ENCODE data around the gene CNIH3.
"Not testable (repeated sequence)": the region's sequence is repeated elsewhere in the genome, so short reads cannot be mapped to it uniquely, and the experiment has no call there.

CNIH3 gene

DNA sequence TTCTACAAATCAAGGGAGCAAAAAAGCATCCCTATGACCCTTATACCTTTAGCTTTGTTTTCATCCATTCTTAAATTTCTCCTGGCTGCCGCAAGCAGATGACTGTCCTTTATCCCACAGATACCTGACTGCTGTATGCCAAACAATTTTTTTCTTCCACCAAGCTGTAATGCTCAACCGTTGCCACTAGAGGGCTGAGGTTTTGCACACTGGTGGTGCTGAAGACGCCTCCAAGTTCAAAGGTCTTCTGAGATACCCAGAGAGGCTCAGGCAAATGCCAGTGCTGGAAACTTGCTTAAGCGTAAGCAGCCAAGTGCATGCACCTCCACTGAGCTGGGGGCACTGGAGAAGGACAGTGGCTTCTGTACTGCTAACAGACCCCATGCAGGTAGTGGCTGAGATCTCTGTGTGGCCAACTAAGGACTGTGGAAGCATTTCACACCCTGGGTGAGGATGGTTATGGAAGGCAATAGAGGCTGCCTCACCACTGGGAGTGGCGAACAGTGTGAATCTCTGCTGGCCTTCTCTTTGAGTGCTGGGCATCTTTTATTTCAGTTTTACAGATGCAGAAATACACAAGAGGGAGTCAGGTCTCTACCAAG, 28.5 kb downstream of the CNIH3 start:
- DNase-seq, result no peak

DNA sequence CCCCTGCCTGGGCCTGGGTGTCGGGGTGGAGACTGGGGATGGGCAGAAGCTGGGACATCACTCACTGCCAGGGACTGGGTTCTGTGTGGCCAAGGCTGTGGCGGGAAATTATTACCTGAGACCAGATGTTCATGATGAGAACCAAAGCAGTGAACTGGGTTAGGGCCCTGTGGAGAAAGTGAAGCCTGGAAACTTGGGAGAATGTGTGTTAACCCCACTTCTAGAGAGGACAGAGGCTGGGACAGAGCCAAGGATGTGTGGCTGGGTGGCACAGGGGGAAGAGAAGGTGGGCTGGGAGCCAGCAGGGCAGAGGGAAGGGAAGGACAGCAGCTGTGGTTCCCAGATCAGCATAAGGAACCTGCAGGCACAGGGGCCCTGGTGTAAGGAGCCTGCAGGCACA, 31.3 kb downstream of the CNIH3 start:
- no peak for DNase-seq

DNA sequence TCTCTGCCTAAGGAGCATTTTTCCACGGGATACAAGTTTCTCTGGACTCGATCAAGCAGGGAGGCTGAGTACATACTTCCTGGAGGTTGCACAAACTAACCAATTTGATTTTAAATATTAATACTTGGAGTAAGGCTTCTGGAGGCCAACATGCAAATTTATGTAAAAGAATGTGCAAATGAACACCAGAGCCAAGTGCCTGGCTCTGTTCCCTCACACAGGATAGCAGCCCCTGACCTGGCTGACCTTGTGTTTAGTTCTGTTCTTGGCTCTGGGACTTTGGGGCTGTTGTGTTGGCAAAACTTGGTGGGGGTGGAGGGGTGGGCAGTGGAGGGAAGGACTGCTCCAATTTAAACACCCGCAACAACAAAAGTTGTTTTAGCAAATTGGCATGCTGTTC, 34.2 kb downstream of the CNIH3 start:
- DNase-seq, result no peak

DNA sequence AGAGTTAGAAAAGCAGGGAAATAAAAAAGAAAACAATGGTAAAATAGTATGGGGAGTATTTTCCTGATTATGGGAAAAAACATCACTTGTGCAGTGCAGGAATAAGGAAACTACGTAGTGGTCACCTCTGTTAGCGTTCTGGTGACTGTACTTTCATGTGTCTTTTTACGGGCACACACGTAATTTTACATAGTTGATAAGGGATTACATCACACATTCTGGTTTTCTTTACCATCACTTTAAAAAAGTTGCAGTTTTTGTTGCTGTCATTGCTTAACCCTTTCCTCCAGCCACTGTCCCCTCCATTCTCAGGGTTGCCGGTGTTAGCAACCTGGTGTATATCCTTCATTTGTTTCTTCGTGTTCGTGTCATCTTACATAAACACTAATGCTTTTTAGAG, 35.1 kb downstream of the CNIH3 start:
- no peak for DNase-seq

DNA sequence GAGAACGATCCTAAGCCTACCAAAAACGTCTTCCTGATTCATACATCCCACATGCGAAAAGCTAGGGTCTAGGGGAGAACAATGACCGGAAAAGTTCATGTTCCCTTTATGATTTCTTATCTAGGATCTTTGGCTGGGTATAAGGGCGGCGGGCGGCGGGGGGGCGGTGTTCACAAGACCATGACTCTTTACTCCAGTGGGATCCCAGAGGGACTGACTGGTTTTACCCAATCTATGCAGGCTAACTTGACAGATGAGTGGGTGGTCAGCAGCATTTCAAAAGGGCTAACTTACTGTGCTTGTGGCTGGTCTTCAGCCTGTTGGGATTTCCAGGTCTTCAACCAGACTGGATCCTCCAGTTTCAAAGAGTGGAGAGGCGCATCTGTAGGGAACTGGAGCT, 40.3 kb downstream of the CNIH3 start:
- DNase-seq, result no peak

DNA sequence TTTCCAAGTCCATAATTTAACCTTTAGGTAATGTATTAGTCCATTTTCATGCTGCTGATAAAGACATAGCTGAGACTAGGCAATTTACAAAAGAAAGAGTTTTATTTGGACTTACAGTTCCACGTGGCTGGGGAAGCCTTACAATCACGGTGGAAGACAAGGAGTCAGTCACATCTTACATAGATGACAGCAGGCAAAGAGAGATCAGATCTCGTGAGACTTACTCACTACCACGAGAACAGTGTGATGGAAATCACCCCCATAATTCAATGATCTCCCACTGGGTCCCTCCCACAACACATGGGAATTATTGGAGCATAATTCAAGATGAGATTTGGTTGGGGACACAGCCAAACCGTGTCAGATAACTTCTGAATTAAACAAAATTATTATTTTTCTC, 44.0 kb downstream of the CNIH3 start:
- no peak for DNase-seq

DNA sequence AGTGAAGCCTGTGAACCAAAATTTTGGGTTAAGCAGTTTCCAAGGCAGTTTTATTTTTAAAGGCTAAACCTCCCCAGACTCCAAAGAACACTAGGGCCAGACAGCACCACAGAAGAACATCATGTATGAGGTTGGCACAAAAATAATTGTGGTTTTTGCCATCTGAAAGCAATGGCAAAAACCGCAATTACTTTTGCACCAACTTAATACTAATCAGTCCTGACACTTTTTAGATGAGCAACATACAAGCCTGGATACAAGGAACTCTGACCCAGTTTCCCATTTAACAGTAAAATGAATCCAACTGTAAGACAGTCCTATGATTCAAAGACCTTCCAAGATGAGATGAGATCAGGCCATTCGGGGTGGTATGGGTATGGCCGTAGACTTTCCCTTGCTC, 46.8 kb downstream of the CNIH3 start:
- DNase-seq, result no peak

DNA sequence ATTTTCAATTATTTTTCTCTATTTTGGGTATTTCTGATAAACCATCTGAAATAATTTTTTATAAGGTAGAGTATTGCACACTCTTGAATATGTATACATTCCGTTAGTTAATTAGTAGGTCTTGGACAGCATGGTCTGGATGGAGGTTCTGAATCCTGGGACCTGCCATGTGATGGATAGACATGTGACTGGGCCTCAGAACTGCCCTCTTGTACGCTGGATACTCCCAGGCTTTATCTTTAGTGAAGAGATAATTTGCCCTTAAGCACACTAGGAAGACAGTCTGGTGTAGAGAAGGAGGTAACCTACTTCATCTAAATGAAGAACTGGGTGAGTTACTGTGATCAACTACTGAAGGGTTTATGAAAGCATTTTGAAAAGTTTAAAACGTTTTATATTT, 48.9 kb downstream of the CNIH3 start:
- no peak for DNase-seq

DNA sequence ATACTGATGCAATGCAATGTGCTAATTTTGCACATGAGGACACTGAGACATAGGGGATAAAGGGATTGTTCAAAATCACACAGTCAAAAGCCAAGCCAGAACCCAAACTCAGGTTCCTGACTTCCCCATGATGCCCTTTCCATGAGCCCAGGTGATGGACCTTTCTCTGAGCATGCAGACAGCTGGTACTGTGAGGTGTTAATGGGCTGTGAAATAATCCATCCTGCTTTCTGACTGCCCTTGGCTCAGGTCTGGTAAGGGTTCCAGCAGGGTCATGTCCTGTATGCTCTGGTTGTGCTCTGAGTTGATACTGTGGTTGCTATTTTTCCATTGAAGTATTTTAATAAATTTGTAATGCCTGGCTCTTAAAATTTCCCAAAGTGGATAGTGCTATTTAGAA, 50.0 kb downstream of the CNIH3 start:
- no peak for DNase-seq

DNA sequence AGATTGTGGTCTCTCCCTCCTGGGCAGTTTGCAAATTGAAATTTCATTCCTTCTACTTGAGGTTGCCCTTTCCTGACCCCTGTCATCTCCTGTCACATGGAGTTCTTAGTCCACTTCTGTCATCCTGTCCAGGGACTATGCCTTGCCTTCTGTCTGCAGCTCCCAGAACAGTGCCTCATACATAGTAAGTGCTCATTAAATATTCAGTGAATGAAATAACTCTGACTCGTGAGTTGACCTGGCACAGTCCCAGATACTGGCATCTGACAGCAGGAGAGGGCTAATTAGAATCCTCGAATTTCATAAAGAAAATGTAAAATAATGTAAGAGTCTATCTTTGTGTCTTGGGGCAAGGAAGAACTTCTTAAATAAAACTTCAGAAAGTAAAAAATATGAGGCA, 50.8 kb downstream of the CNIH3 start:
- DNase-seq, result no peak

DNA sequence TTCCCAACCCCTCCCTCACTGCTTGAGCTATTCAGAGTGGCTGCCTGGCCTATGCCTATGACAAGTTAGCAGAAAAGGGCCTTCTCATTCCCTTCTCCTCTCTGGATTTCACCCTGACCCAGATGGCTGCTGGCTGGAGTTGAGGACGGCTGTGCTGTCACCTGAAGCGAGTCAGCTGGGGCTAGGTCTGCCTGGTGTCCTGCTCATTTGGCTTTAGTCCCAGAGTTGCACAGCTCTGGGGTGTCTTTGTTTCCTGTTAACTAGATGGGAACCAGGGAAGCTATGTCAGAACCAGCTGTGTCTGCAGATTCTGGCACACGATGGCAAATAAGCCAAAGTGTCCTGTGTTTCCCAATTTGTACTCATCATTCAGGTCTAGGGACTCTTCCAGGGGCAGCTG, 52.9 kb downstream of the CNIH3 start:
- DNase-seq, result no peak

DNA sequence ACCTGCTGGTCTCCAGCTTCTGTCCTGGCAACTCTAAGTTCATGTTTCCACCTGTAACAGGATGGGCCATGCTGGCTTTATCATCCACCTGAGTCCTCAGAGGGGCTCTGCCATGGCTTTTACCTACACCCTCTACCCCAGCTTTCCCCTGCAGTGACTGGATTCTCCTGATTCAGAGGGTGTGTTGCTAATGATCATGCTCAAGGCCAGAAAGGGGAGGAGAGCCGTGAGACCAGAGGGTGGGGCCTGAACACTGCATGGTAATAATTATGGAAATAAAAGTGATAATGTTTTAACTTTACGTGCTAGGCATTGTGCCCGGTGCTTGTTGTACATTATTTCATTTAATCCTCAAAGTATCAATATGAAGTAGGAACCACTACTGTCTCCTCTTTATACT, 53.3 kb downstream of the CNIH3 start:
- no peak for DNase-seq

DNA sequence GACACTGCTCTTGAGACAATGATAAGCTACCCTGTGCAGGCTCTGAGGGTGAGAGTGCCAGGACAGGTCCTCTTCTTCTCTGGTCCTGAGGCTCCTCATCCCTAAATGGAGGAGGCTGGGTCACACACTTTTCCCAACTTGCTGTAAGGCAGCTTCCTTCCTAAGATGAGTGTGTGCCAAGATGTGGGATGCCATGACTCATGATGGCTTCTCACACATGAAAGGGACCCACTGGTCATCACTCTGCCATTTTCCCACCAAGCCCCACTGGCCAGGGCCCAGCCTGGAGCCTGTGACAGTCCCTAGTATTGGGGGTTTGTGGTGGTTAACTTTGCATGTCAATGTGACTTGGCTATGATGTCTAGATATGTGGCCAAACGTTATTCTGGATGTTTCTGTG, 54.4 kb downstream of the CNIH3 start:
- DNase-seq, result no peak

DNA sequence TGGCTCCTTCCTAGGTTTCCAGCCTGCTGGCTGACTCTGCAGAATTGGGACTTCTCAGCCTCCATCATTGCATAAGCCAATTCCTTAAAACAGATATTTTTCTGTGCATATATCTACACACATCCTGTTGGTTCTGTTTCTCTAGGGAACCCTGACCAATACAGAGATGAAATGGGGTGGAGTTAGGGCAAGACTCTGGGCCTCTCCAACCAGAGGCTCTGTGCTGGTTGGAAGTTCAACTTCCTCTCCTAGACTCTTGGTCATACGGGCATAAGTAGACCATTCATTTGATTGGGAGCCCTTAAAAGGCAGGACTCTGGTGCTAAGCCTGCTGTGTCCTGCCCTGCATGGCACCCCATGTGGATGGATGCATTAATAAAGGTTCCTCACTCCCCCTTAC, 55.0 kb downstream of the CNIH3 start:
- no peak for DNase-seq

DNA sequence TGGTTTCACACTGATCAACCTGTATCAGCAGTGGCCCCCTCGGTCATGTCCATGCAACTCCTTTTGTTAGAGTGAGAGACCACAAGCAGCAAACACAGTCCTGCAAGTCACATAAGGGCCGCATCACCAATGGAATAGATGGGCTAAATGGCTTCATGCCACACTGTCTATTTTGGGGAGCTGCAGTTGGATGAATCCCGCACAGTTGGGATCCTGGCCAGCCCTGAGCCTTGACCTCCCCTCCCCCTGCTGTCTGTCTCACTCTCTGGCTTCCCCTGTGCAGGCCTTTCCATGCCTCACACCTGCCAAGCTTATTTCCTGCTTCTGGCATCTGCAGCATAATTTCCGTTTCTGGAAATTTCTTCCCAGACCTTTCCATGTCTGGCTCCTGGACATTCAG, 57.0 kb downstream of the CNIH3 start:
- no peak for DNase-seq

DNA sequence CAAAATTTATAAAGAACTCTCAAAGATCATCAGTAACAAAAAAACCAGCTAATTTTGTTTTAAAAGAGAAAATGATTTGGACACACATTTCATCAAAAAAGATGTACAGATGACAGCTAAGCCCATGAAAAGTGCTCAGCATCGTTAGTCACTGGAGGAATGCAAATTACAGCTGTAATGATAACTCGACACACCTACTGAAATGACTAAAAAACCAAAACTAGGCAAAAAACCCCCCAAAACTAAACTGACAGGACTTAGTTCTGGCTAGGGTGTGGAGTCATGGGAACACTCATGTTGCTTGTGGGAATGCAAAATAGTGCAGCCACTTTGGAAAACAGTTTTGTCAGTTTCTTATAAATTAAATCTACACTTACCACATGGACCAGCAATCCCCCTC, 59.5 kb downstream of the CNIH3 start:
- DNase-seq, result no peak

DNA sequence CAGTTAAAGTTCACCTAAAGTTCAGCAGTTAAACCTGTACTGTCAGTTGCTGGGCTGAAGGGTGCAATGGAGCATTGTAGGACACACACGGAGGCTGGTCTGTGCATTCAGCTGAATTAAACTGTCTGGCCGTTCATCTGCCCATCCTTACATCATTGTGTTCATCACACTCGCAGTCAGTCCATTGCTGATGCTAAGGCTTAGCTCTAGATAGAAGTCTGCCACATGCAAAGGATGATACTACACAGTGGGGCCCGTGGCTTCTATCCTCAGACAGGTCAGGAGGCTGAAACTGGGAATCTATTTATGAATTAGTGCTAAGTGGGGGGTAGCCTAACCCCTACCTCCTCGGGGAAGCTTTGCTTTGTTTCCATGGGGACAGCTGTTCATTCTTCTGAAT, 60.4 kb downstream of the CNIH3 start:
- DNase-seq, result no peak

DNA sequence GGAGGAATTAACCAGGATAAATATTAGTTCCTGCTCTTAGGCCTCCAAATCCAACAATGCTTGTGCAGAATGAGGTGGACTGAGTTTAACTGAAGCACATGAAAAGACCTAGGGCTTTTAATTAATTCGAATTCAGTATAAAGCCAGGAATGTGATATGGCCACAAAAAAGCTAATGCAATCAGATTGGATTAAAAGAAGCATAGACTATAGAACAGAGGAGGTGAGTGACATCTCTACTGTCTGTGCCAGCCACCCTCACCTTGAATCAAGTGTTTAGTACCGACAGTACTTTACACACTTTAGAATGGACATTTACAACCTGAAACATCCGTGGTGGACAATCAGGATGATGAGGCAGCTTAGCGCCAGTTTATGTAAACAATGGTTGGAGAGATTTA, 62.1 kb downstream of the CNIH3 start:
- no peak for DNase-seq

DNA sequence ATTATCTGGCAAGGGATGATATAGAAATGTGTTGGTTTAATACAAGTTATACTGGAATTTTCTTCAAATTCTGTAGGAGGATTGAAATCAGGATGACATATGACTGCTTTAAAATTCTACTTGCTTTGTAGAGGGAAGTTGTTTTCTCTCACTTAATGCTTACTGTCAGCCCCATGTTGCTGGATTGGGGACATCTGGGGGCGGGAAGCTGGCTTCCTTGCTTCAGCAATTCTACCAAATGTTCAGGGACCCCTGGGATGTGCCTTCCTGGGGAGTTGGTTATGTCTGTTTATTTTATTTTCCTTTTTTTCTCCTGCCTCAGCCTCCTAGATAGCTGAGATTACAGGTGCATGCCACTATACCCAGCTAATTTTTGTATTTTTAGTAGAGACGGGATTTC, 63.5 kb downstream of the CNIH3 start:
- no peak for DNase-seq

DNA sequence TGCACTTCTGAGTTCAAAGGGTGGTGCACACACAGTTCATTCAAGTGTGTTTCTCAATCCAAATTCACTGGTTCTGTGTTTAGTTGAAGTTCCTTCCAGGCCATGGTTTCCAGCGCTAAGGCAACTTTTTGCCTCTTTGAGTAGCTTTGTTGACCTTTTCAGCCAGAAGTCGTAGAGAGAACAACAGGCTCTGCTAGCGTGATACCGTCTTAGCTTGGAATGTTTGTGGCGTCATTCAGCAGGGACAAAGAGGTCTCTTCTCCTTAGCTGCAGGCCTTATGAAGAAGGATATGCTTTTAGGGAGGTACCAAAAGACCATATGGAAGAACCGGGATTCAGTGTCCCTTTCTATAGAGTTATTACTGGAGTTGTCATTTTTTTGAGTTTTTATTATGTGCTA, 65.7 kb downstream of the CNIH3 start:
- no peak for DNase-seq

DNA sequence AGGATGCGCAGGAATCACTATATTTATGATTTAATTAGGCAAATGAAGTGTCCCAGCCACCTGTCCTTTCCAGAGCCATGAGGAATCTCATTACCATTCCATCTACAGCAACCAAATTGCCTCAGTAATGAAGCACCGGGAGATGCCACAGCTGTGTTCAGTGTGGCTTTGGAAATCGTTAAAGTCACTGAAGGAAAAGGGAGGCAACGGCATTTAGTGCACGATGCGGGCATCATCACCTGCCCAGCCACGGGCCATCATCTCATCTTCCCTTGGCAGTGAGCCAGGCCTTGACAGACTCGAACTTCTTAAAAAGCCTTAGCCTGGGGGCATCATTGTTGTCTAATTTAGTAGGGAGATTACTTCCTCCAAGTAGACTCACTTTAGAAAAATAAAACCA, 67.8 kb downstream of the CNIH3 start:
- DNase-seq, result no peak

DNA sequence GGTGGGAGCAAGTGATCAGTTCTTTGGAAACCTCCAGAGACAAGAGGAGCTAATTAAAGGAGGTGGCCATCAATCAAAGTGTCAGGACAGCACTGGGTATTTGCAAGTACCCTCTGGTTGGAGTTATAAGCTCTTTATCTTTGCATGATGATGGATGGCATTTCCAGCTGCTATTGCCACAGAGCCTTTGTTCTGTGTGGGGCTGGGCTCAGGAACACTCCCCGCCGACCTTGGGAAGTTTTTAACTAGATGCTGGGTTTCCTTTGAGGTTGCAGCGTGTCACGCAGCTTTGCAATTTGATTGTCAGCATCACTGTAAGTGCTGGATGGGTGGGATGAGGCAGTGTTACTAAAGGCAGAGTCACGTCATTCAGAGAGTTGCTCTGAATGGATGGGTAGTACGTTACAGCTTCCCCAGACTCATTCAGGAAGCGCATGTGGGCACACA, 68.9 kb downstream of the CNIH3 start:
- DNase-seq, result no peak

DNA sequence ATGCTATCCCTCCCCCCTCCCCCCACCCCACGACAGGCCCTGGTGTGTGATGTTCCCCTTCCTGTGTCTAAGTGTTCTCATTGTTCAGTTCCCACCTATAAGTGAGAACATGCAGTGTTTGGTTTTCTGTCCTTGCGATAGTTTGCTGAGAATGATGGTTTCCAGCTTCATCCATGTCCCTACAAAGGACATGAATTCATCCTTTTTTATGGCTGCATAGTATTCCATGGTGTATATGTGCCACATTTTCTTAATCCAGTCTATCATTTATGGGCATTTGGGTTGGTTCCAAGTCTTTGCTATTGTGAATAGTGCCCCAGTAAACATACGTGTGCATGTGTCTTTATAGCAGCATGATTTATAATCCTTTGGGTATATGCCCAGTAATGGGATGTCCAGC, 70.0 kb downstream of the CNIH3 start:
- not testable (repeated sequence) for DNase-seq

DNA sequence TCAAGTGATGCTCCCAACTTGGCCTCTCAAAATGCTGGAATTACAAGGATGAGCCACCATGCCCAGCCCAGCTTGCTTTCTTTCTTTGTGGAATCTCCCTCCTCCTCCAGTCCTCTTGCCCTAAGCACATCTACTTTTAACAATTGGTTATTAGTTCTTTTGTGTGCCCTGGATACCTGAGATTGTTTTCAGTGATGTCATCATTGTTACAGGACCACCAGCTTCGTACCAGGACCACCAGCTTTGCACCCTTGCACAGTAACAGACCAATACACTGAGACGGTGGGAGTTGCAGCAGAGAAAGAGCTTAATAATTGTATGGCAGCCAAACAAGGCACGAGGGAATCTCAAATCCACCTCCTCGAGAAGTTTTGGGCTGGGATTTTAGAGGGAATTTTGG, 71.3 kb downstream of the CNIH3 start:
- no peak for DNase-seq

DNA sequence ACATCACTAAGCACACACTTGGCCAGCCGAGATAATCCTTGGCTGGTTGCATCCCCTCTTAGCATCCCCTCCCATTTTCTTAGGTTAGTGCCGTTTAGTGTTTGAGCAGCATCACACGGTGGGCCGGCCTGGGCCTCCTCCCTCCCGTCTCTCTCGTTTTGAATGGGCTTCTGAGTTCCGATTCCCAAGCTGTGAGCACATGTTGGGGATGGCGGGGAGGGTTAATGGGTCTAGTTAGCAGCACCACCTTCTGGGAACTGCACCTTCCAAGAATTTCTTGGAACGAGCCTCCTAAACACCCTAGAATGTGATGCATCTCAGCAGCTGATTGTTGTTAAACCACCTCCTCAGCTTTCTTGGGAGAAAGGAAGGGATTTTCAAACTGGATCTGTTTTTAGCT, 73.3 kb downstream of the CNIH3 start:
- DNase-seq, result no peak

DNA sequence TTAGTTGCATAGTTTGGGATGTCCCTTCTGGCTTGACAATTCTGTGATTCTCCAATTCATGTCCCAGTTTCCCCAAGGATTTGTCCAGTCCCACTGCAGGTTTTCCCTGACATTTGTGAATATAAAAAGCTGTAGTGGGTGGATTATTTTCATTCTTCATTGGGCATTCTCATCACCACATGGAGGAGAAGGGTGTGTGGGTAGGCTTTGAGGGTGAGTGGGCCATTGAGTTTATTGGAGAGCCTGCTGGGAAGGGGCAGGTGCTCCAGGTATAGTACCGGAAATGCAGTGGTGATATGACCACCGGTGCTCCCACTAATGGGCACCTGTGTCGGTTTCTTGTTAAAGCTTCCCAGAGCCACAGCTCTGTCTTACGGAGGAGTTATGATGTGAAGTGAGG, 74.5 kb downstream of the CNIH3 start:
- no peak for DNase-seq
